ENCODE data around the gene ITGBL1. TPM values are rescaled to one million over a fixed set of nuclear protein-coding genes. Genes with fewer than 3 reads are reported as not detected.

The ITGBL1 gene
- total and polyA plus RNA-seq, 2 donors (not counting 1 experiment from before 2014, with no cell fraction given), result not detected

GRCh38 chr13:101530293-101530692 lies 77.8 kb downstream of the ITGBL1 start:
- H3K27ac Mint-ChIP-seq, result no peak overlapping the region
- no peaks in the 10 kb centered on the region for H3K27me3 ChIP-seq (replicated peaks in 1 of 4; ENCODE audit: control extremely low read depth in 1 of 4, control insufficient read depth in 3 of 4, insufficient read depth in 4 of 4, low read length in 3 of 4)
- H3K9me3 ChIP-seq (ENCODE audit: control extremely low read depth in 1 of 3, control insufficient read depth in 2 of 3, insufficient read depth in 1 of 3, low read length in 2 of 3), result no peaks in the 10 kb centered on the region
- ATAC-seq (ENCODE audit: low read depth) (no peak), DNase-seq (no peak)
- H3K79me2 ChIP-seq (ENCODE audit: control insufficient read depth, insufficient read depth, low read length), result no peaks in the 10 kb centered on the region
- ChIA-PET POLR2A (no interaction called here), CTCF (no interaction called here)
- intact Hi-C loops (cut with micrococcal nuclease), result no loop called here
- no peaks in the 10 kb centered on the region for H3K36me3 ChIP-seq (replicated peaks in 1 of 2; ENCODE audit: control extremely low read depth in 1 of 2, control insufficient read depth in 1 of 2, extremely low read depth in 1 of 2, insufficient read depth in 2 of 2, low read length in 1 of 2)
- no peak overlapping the region for H3K4me3 ChIP-seq (ENCODE audit: control extremely low read depth in 1 of 5, extremely low read depth in 1 of 5, insufficient read depth in 1 of 5, low read depth in 2 of 5, low read length in 4 of 5)
- H3K27me3 Mint-ChIP-seq, result no peaks in the 10 kb centered on the region
- H3K4me2 ChIP-seq (replicated peaks; ENCODE audit: low read depth, low read length, poor library complexity, severe bottlenecking), result no peak overlapping the region
- no peak overlapping the region for H2AFZ ChIP-seq (ENCODE audit: insufficient read depth, low read depth, low read length, poor library complexity, severe bottlenecking)
- H3K4me1 ChIP-seq (ENCODE audit: control insufficient read depth in 2 of 2, insufficient read depth in 2 of 2, low read length in 2 of 2), result no peaks in the 10 kb centered on the region
- no peaks in the 10 kb centered on the region for H3K4me1 Mint-ChIP-seq
- H3K9me3 Mint-ChIP-seq (ENCODE audit: insufficient read depth), result no peaks in the 10 kb centered on the region
- H3K9ac ChIP-seq (ENCODE audit: low read length), result no peak overlapping the region
- H3K4me3 Mint-ChIP-seq, result no peak overlapping the region
- no peak for TF ChIP-seq CTCF (IDR thresholded peaks at IDR 0.05)
- no peak for TF ChIP-seq EZH2 (IDR thresholded peaks at IDR 0.05; ENCODE audit: borderline replicate concordance, insufficient read depth, low read depth, low read length, poor library complexity, severe bottlenecking)
- no peaks in the 10 kb centered on the region for H4K20me1 ChIP-seq (ENCODE audit: control insufficient read depth, insufficient read depth, low read length, poor library complexity, severe bottlenecking)
- no peak overlapping the region for H3K27ac ChIP-seq (ENCODE audit: low read length in 2 of 2)

GRCh38 chr13:101535192-101535746 lies 82.8 kb downstream of the ITGBL1 start:
- H4K20me1 ChIP-seq (ENCODE audit: control insufficient read depth, insufficient read depth, low read length, poor library complexity, severe bottlenecking), result no peaks in the 10 kb centered on the region
- no CpG with 5 or more reads among the region's 1 CpG for WGBS (ENCODE audit: insufficient coverage)
- no peaks in the 10 kb centered on the region for H3K9me3 Mint-ChIP-seq (ENCODE audit: insufficient read depth)
- no peaks in the 10 kb centered on the region for H3K27me3 ChIP-seq (replicated peaks in 1 of 4; ENCODE audit: control extremely low read depth in 1 of 4, control insufficient read depth in 3 of 4, insufficient read depth in 4 of 4, low read length in 3 of 4)
- no peaks in the 10 kb centered on the region for H3K4me1 Mint-ChIP-seq
- CTCF ChIA-PET, result interaction anchor here (1.3 kb wide), 1 partner anchor 222 kb away, joined by 3 read pairs; no protein-coding TSS in a partner anchor
- H3K27ac Mint-ChIP-seq, result no peak overlapping the region
- DNase-seq (no peak), ATAC-seq (ENCODE audit: low read depth) (no peak)
- H3K4me3 ChIP-seq (ENCODE audit: control extremely low read depth in 1 of 5, extremely low read depth in 1 of 5, insufficient read depth in 1 of 5, low read depth in 2 of 5, low read length in 4 of 5), result no peak overlapping the region
- no peaks in the 10 kb centered on the region for H3K36me3 ChIP-seq (replicated peaks in 1 of 2; ENCODE audit: control extremely low read depth in 1 of 2, control insufficient read depth in 1 of 2, extremely low read depth in 1 of 2, insufficient read depth in 2 of 2, low read length in 1 of 2)
- no peak overlapping the region for H2AFZ ChIP-seq (ENCODE audit: insufficient read depth, low read depth, low read length, poor library complexity, severe bottlenecking)
- POLR2A ChIA-PET, result no interaction called here
- intact Hi-C loops (cut with micrococcal nuclease), result no loop called here
- TF ChIP-seq CTCF (IDR thresholded peaks at IDR 0.05), result no peak
- no peak for TF ChIP-seq EZH2 (IDR thresholded peaks at IDR 0.05; ENCODE audit: borderline replicate concordance, insufficient read depth, low read depth, low read length, poor library complexity, severe bottlenecking)
- H3K79me2 ChIP-seq (ENCODE audit: control insufficient read depth, insufficient read depth, low read length), result no peaks in the 10 kb centered on the region
- no peak overlapping the region for H3K4me3 Mint-ChIP-seq
- no peak overlapping the region for H3K4me2 ChIP-seq (replicated peaks; ENCODE audit: low read depth, low read length, poor library complexity, severe bottlenecking)
- no peak overlapping the region for H3K27ac ChIP-seq (ENCODE audit: low read length in 2 of 2)
- no peaks in the 10 kb centered on the region for H3K9me3 ChIP-seq (ENCODE audit: control extremely low read depth in 1 of 3, control insufficient read depth in 2 of 3, insufficient read depth in 1 of 3, low read length in 2 of 3)
- no peaks in the 10 kb centered on the region for H3K27me3 Mint-ChIP-seq
- no peak overlapping the region for H3K9ac ChIP-seq (ENCODE audit: low read length)
- no peaks in the 10 kb centered on the region for H3K4me1 ChIP-seq (ENCODE audit: control insufficient read depth in 2 of 2, insufficient read depth in 2 of 2, low read length in 2 of 2)

Data from B cell (primary cell).